GM23248 (cell line): ENCODE measurements around the gene KCND1. TPM values are rescaled to one million over a fixed set of nuclear protein-coding genes. Genes with fewer than 3 reads are reported as not detected.

Source experiments
- DNase-seq: peaks from one replicate; pipeline ENCODE4 v3.0.0-alpha.2; 2015
- H2AFZ ChIP-seq: fragments of 200-600 bp; sonication (generic); 2 replicates; pipeline ENCODE4 v1.6.1; 2016; ENCODE audit warnings: antibody characterized with exemption
- H3F3A ChIP-seq: fragments of 200-600 bp; sonication (generic); 2 replicates; pipeline ENCODE4 v1.6.1; 2016; ENCODE audit warnings: mild to moderate bottlenecking, antibody characterized with exemption, mixed run types; ENCODE audit not compliant: insufficient read depth
- H3K27ac ChIP-seq: fragments of 200-600 bp; sonication (generic); 2 replicates; pipeline ENCODE4 v1.5.1; 2016; ENCODE audit warnings: mild to moderate bottlenecking
- H3K27me3 ChIP-seq: fragments of 200-600 bp; sonication (generic); replicated peaks from 2 replicates; pipeline ENCODE4 v1.6.1; 2016; ENCODE audit warnings: mild to moderate bottlenecking; ENCODE audit not compliant: insufficient read depth
- H3K36me3 ChIP-seq: fragments of 200-600 bp; sonication (generic); 2 replicates; pipeline ENCODE4 v1.6.1; 2016; ENCODE audit warnings: low read depth, mild to moderate bottlenecking
- H3K4me1 ChIP-seq: fragments of 200-600 bp; sonication (generic); 2 replicates; pipeline ENCODE4 v1.6.1; 2016; ENCODE audit warnings: mild to moderate bottlenecking; ENCODE audit not compliant: insufficient read depth
- H3K4me2 ChIP-seq: fragments of 200-600 bp; sonication (generic); one replicate; pipeline ENCODE4 v1.6.1; 2016; ENCODE audit warnings: mild to moderate bottlenecking; ENCODE audit not compliant: unreplicated experiment
- H3K4me3 ChIP-seq: fragments of 200-600 bp; sonication (generic); 2 replicates; pipeline ENCODE4 v1.5.1; 2016; ENCODE audit warnings: mild to moderate bottlenecking
- H3K79me2 ChIP-seq: fragments of 200-600 bp; sonication (generic); 2 replicates; pipeline ENCODE4 v1.6.1; 2016; ENCODE audit warnings: mild to moderate bottlenecking; ENCODE audit not compliant: insufficient read depth
- H3K9ac ChIP-seq: fragments of 200-600 bp; sonication (generic); 2 replicates; pipeline ENCODE4 v1.6.1; 2016; ENCODE audit warnings: mild to moderate bottlenecking
- H3K9me2 ChIP-seq: fragments of 200-600 bp; sonication (generic); 2 replicates; pipeline ENCODE4 v1.6.1; 2016; ENCODE audit warnings: mixed run types, mild to moderate bottlenecking, moderate library complexity; ENCODE audit not compliant: insufficient read depth
- H3K9me3 ChIP-seq: fragments of 200-600 bp; sonication (generic); one replicate; pipeline ENCODE4 v1.6.1; 2017; ENCODE audit warnings: low read depth
- H4K20me1 ChIP-seq: fragments of 200-600 bp; sonication (generic); 2 replicates; pipeline ENCODE4 v1.6.0; 2016; ENCODE audit not compliant: insufficient read depth
- EZH2 ChIP-seq: fragments of 200-600 bp; sonication (generic); IDR thresholded peaks from 2 replicates; pipeline ENCODE4 v1.6.1; 2018; ENCODE audit warnings: antibody characterized with exemption, mild to moderate bottlenecking; ENCODE audit not compliant: insufficient read depth, poor library complexity, severe bottlenecking
- EZH2phosphoT487 ChIP-seq: fragments of 200-600 bp; sonication (generic); IDR thresholded peaks from 2 replicates; pipeline ENCODE4 v1.6.1; 2018; ENCODE audit warnings: antibody characterized with exemption, moderate library complexity, mild to moderate bottlenecking, low read depth; ENCODE audit not compliant: insufficient read depth
- WGBS, 2 experiments: methylation state at CpG; one replicate each; pipeline ENCODE4 v1.1.6; 2015 to 2017; ENCODE audit warnings: low lambda C conversion rate in 2 of 2, low coverage in 1 of 2; ENCODE audit errors: missing lambda C conversion rate in 2 of 2; 5-methylcytosine and 5-hydroxymethylcytosine counted together
- in situ Hi-C: fragments of 300-500 bp; cut with MboI; formaldehyde crosslinking; loops from 2 replicates; pipeline ENCODE4 v1.15.0; 2020
- polyA plus RNA-seq: library from polyadenylated mRNA; unstranded; fragments of >200 nt; fragmentation: Nextera tagmentation; extraction: Ambion mirVana; gene quantifications from 2 replicates; pipeline ENCODE4 v1.2.1, GENCODE V29; 2016
- small RNA-seq: library from RNA; depleted of rRNA; stranded (forward); fragments of <200 nt; gene quantifications from one replicate; pipeline ENCODE3, GENCODE V24; 2014; ENCODE audit warnings: low read depth, low replicate concordance
- total RNA-seq: library from RNA; depleted of rRNA; stranded (reverse); fragments of >200 nt; shearing (Covaris generic); gene quantifications from 2 replicates; pipeline ENCODE4 v1.2.3, GENCODE V29; 2014; rRNA removed

The KCND1 gene
- total and polyA plus RNA-seq, 2 experiments from 2014 or later = 0.65 to 0.69 TPM

- TF ChIP-seq EZH2phosphoT487 (no peak), EZH2 (no peak)
- in situ Hi-C loops = loop anchor here (25.0 kb wide), 1 partner anchor 249 kb away; no protein-coding TSS in a partner anchor
- Histone ChIP-seq H2AFZ (peak within 1 kb of the TSS; percentile 84), H4K20me1 (no peaks in the 10 kb centered on the region), H3F3A (no peaks in the 10 kb centered on the region), H3K9me3 (no peaks in the 10 kb centered on the region), H3K36me3 (no peaks in the 10 kb centered on the region), H3K79me2 (peaks cover 41% of the 10 kb centered on the region), H3K4me2 (peak within 1 kb of the TSS; percentile 80), H3K27ac (peak within 1 kb of the TSS; percentile 91), H3K9ac (peak within 1 kb of the TSS; percentile 100), H3K4me1 (no peaks in the 10 kb centered on the region), H3K27me3 (no peaks in the 10 kb centered on the region), H3K4me3 (peak within 1 kb of the TSS; percentile 93), H3K9me2 (no peaks in the 10 kb centered on the region)
- peak; percentile 81 for DNase-seq
- WGBS, 2 experiments = 1 to 3% methylated on average over 35 to 56 of the region's 60 CpGs
These were observed 60.0 kb downstream of the KCND1 start, which contains the start of gene SLC35A2 for GRCh38 chrX:48911412-48912182. Gene SLC35A2, minus strand, starts transcription at chrX:48911646. Its CDS starts 10 bp downstream, at chrX:48911636.

Small RNAs within 50 kb of the gene (small RNA-seq; reads per million reads assigned to genes)
- gene RNU6-722P = not detected

Other genes with a start within 250 kb of the KCND1 start
- gene GLOD5, start 210.1 kb downstream of the KCND1 start, total RNA-seq = not detected in 2 replicates
- not detected in 2 replicates for gene GLOD5, start 210.1 kb downstream of the KCND1 start, polyA plus RNA-seq
- not detected in 2 replicates for gene GATA1, start 185.3 kb downstream of the KCND1 start, total RNA-seq
- not detected in 2 replicates for gene GATA1, start 185.3 kb downstream of the KCND1 start, polyA plus RNA-seq
- gene HDAC6, start 169.8 kb downstream of the KCND1 start, total RNA-seq = 32.4 and 36.6 TPM in 2 replicates
- 18.6 and 20.3 TPM in 2 replicates for gene HDAC6, start 169.8 kb downstream of the KCND1 start, polyA plus RNA-seq
- gene ERAS, start 145.3 kb downstream of the KCND1 start, total RNA-seq = not detected in 2 replicates
- gene ERAS, start 145.3 kb downstream of the KCND1 start, polyA plus RNA-seq = not detected in 2 replicates
- 0.89 and 3.1 TPM in 2 replicates for gene PCSK1N, start 136.2 kb downstream of the KCND1 start, total RNA-seq
- 1.4 and 2.1 TPM in 2 replicates for gene PCSK1N, start 136.2 kb downstream of the KCND1 start, polyA plus RNA-seq
- 17.8 and 26.7 TPM in 2 replicates for gene TIMM17B, start 74.1 kb downstream of the KCND1 start, total RNA-seq
- gene TIMM17B, start 74.1 kb downstream of the KCND1 start, polyA plus RNA-seq = 44.7 and 48.4 TPM in 2 replicates
- gene PQBP1, start 73.9 kb downstream of the KCND1 start, total RNA-seq = 18.1 and 30.3 TPM in 2 replicates
- 45.4 and 49.7 TPM in 2 replicates for gene PQBP1, start 73.9 kb downstream of the KCND1 start, polyA plus RNA-seq
- 23.6 and 29.1 TPM in 2 replicates for gene SLC35A2, start 60.2 kb downstream of the KCND1 start, total RNA-seq
- gene SLC35A2, start 60.2 kb downstream of the KCND1 start, polyA plus RNA-seq = 54.6 and 55.5 TPM in 2 replicates
- 4.6 and 5.6 TPM in 2 replicates for gene PIM2, start 52.8 kb downstream of the KCND1 start, total RNA-seq
- 4.4 and 4.5 TPM in 2 replicates for gene PIM2, start 52.8 kb downstream of the KCND1 start, polyA plus RNA-seq
- 43.4 and 44.9 TPM in 2 replicates for gene OTUD5, start 14.2 kb downstream of the KCND1 start, total RNA-seq
- 27.0 and 30.9 TPM in 2 replicates for gene OTUD5, start 14.2 kb downstream of the KCND1 start, polyA plus RNA-seq
- 16.5 and 31.6 TPM in 2 replicates for gene GRIPAP1, start 30.4 kb upstream of the KCND1 start, total RNA-seq
- gene GRIPAP1, start 30.4 kb upstream of the KCND1 start, polyA plus RNA-seq = 16.5 and 21.8 TPM in 2 replicates
- gene TFE3, start 71.5 kb upstream of the KCND1 start, total RNA-seq = 72.5 and 85.6 TPM in 2 replicates
- 53.0 and 57.3 TPM in 2 replicates for gene TFE3, start 71.5 kb upstream of the KCND1 start, polyA plus RNA-seq
- gene CCDC120, start 87.2 kb upstream of the KCND1 start, total RNA-seq = 0.22 TPM in 1 of 2 replicates, not detected in the other
- gene CCDC120, start 87.2 kb upstream of the KCND1 start, polyA plus RNA-seq = 0.94 and 1.3 TPM in 2 replicates
- 17.5 and 24.6 TPM in 2 replicates for gene PRAF2, start 102.2 kb upstream of the KCND1 start, total RNA-seq
- gene PRAF2, start 102.2 kb upstream of the KCND1 start, polyA plus RNA-seq = 141 and 143 TPM in 2 replicates
- 78.5 and 91.9 TPM in 2 replicates for gene WDR45, start 108.0 kb upstream of the KCND1 start, total RNA-seq
- 101 and 103 TPM in 2 replicates for gene WDR45, start 108.0 kb upstream of the KCND1 start, polyA plus RNA-seq
- 19.7 and 22.4 TPM in 2 replicates for gene GPKOW, start 151.9 kb upstream of the KCND1 start, total RNA-seq
- 20.9 and 23.8 TPM in 2 replicates for gene GPKOW, start 151.9 kb upstream of the KCND1 start, polyA plus RNA-seq
- gene MAGIX, start 190.9 kb upstream of the KCND1 start, total RNA-seq = 1.3 and 8.0 TPM in 2 replicates
- 1.1 and 1.5 TPM in 2 replicates for gene MAGIX, start 190.9 kb upstream of the KCND1 start, polyA plus RNA-seq
- 62.3 and 62.5 TPM in 2 replicates for gene PLP2, start 200.1 kb upstream of the KCND1 start, total RNA-seq
- gene PLP2, start 200.1 kb upstream of the KCND1 start, polyA plus RNA-seq = 204 and 209 TPM in 2 replicates
- 9.0 and 10.8 TPM in 2 replicates for gene PRICKLE3, start 214.5 kb upstream of the KCND1 start, total RNA-seq
- 5.1 TPM in 2 replicates for gene PRICKLE3, start 214.5 kb upstream of the KCND1 start, polyA plus RNA-seq
- 0.54 TPM in 1 of 2 replicates, not detected in the other for gene SYP, start 228.3 kb upstream of the KCND1 start, total RNA-seq
- gene SYP, start 228.3 kb upstream of the KCND1 start, polyA plus RNA-seq = 0.23 TPM in 1 of 2 replicates, not detected in the other